Upper lobe of right lung (tissue), 1 donor: ENCODE results near the gene HDAC10. TPM values are rescaled to one million over a fixed set of nuclear protein-coding genes. Genes with fewer than 3 reads are reported as not detected.

ENCODE experiments used
- ATAC-seq: fragments of 200-7000 bp; cut with Tn5 transposase; one replicate; pipeline ENCODE4 v1.9.1; 2020; ENCODE audit warnings: mild to moderate bottlenecking, moderate library complexity
- DNase-seq: peaks from one replicate; pipeline ENCODE4 v3.0.0-alpha.2; 2020
- H3K27ac ChIP-seq: fragments of 200-600 bp; one replicate; pipeline ENCODE4 v1.8.0; 2022
- H3K27me3 ChIP-seq: fragments of 200-600 bp; one replicate; pipeline ENCODE4 v1.8.0; 2022; ENCODE audit warnings: mild to moderate bottlenecking
- H3K36me3 ChIP-seq: fragments of 200-600 bp; one replicate; pipeline ENCODE4 v1.8.0; 2022
- H3K4me1 ChIP-seq: fragments of 200-600 bp; one replicate; pipeline ENCODE4 v1.8.0; 2022
- H3K4me3 ChIP-seq: fragments of 200-600 bp; one replicate; pipeline ENCODE4 v1.8.0; 2022; ENCODE audit warnings: mild to moderate bottlenecking
- H3K9me3 ChIP-seq: fragments of 200-600 bp; one replicate; pipeline ENCODE4 v1.8.0; 2022
- intact Hi-C: fragments of 100-400 bp; cut with DNase I; formaldehyde crosslinking; loops from one replicate; pipeline ENCODE4 v1.11.0; 2022
- total RNA-seq: library from RNA; stranded (reverse); fragmentation: NEBNext Ultra II Directional; extraction: Animal tissue kit (Norgen Biotek cat#: 25700); gene quantifications from one replicate; pipeline ENCODE4 v1.2.1, GENCODE V29; 2021
- TF ChIP-seq, protein P1 (sequence below): fragments of 200-600 bp; IDR thresholded peaks from one replicate; pipeline ENCODE4 v1.8.0; 2022; ENCODE audit warnings: antibody characterized with exemption
- donor health status: DM: no; HTN: yes; CAD: no; lungs with severe emphysema.

The HDAC10 gene
- total RNA-seq, 1 donor from 2014 or later: 48.9 TPM

GRCh38 chr22:50249341-50250248 is 1.5 kb downstream of the HDAC10 start:
- Histone ChIP-seq H3K27me3 (no peaks in the 10 kb centered on the region), H3K27ac (no peak overlapping the region), H3K4me1 (peaks cover 21% of the 10 kb centered on the region), H3K4me3 (peak overlapping the region; percentile 89), H3K9me3 (no peaks in the 10 kb centered on the region), H3K36me3 (peaks cover 22% of the 10 kb centered on the region)
- TF ChIP-seq, protein P1, sequence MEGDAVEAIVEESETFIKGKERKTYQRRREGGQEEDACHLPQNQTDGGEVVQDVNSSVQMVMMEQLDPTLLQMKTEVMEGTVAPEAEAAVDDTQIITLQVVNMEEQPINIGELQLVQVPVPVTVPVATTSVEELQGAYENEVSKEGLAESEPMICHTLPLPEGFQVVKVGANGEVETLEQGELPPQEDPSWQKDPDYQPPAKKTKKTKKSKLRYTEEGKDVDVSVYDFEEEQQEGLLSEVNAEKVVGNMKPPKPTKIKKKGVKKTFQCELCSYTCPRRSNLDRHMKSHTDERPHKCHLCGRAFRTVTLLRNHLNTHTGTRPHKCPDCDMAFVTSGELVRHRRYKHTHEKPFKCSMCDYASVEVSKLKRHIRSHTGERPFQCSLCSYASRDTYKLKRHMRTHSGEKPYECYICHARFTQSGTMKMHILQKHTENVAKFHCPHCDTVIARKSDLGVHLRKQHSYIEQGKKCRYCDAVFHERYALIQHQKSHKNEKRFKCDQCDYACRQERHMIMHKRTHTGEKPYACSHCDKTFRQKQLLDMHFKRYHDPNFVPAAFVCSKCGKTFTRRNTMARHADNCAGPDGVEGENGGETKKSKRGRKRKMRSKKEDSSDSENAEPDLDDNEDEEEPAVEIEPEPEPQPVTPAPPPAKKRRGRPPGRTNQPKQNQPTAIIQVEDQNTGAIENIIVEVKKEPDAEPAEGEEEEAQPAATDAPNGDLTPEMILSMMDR: no peak
- ATAC-seq: no peak
- no peak for DNase-seq
- intact Hi-C loops: no loop called here

GRCh38 chr22:50248196-50249081 is 2.6 kb downstream of the HDAC10 start:
- ATAC-seq: no peak
- Histone ChIP-seq H3K27me3 (no peaks in the 10 kb centered on the region), H3K9me3 (no peaks in the 10 kb centered on the region), H3K36me3 (peaks cover 22% of the 10 kb centered on the region), H3K4me3 (no peak overlapping the region), H3K27ac (no peak overlapping the region), H3K4me1 (peaks cover 25% of the 10 kb centered on the region)
- intact Hi-C loops: no loop called here
- no peak for DNase-seq
- TF ChIP-seq, protein P1: no peak

DNA sequence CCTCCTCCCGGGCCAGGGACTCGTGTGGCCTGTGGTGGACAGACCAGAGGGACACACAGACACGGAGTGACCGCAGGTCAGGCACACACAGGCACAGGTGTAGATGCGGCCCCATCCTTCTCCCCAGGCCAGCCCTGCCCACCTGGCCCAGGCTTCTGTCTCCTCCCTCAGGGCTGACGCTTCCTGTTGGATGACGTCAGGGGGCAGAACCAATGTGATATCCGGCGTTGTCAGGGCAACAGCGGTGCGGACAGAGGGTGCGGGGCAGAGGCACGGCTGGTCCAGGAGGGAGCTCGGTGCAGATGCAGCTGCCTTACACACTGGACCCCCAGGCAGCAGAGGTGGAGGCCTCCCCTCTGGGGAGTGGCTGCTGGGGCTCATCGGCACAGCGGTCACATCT is 3.3 kb downstream of the HDAC10 start:
- Histone ChIP-seq H3K36me3 (peaks cover 22% of the 10 kb centered on the region), H3K27ac (no peak overlapping the region), H3K4me3 (no peak overlapping the region), H3K4me1 (peaks cover 31% of the 10 kb centered on the region), H3K27me3 (no peaks in the 10 kb centered on the region), H3K9me3 (no peaks in the 10 kb centered on the region)
- DNase-seq (no peak), ATAC-seq (no peak)
- intact Hi-C loops: no loop called here
- TF ChIP-seq, protein P1: no peak

DNA sequence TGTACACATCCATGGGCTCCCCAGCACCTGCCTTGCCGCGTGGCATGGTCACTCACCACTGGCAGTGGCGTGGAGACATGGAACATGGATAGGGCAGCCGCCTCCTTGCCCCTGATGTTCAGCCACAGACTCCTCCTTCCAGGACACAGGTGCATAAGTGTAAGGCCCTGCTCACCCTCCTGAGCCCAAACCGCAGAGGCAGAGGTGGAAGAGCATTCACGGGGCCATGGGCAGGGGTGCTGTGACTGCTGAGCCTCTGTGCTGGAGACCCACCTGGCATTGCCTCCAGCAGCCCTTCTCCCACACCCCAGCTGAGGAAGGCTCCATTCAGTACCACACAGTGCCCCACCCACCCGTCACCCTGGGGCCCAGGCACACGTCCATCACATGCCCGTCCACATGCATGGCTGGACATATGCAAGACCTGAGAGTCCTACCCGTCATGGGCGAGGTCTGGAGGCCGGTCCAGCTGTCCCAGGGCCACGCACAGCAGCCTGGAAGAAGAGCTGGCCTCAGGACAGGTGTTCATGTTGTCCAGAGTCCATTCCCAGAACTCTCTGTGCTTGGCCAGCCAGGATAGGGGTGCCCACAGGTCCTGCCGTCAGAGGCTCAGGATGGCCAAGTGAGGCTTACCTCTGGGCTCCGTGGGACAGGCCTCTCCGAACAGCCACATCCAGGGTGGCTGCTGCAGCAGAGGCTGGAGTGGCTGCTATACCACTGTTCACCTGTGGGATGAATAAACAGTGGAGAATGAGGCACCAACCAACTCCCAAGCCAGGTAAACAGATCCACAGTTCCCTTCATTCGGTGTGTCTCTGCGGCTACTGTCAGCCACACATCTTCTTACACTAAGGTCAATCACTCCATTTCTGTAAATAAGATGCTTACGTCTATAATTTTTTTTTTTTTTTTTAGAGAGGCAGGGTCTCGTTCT is 4.6 kb downstream of the HDAC10 start:
- intact Hi-C loops: no loop called here
- H3K27me3 ChIP-seq: no peaks in the 10 kb centered on the region

More for the DNA sequence above, 4.6 kb downstream of the HDAC10 start:
- Histone ChIP-seq H3K4me1 (peaks cover 44% of the 10 kb centered on the region), H3K4me3 (no peak overlapping the region), H3K27ac (no peak overlapping the region), H3K36me3 (peaks cover 22% of the 10 kb centered on the region), H3K9me3 (no peaks in the 10 kb centered on the region)
- TF ChIP-seq, protein P1: no peak
- ATAC-seq (no peak), DNase-seq (no peak)
